Esophagus muscularis mucosa (tissue), 3 donors: ENCODE data around the gene MCM6.

Experiments used
- CTCF ChIP-seq, 3 experiments: fragments of 200-600 bp in 2 of 3; fragments of 450-650 bp in 1 of 3; sonication (generic) in 2 of 3; IDR thresholded peaks; one replicate each; pipeline ENCODE4 v1.5.1; 2017 to 2019; ENCODE audit warnings: antibody characterized with exemption in 3 of 3, mild to moderate bottlenecking in 2 of 3, moderate library complexity in 1 of 3
- POLR2A ChIP-seq: fragments of 450-650 bp; IDR thresholded peaks from one replicate; pipeline ENCODE4 v1.6.1; 2017; ENCODE audit warnings: antibody characterized with exemption, moderate library complexity, mild to moderate bottlenecking, low read depth

- TF ChIP-seq CTCF (IDR thresholded peaks at IDR 0.05) (no peak), POLR2A (no peak)
Observed at GRCh38 chr2:135839713-135840112, 36.5 kb downstream of the MCM6 start.
